GM12872 (cell line): ENCODE data around the gene PIGB.

Experiments used
- CTCF ChIP-seq: IDR thresholded peaks from 3 replicates; pipeline ENCODE4 v1.5.1; 2011; ENCODE audit warnings: low read depth, mild to moderate bottlenecking, low read length, moderate library complexity; ENCODE audit not compliant: insufficient read depth

The PIGB gene

DNA sequence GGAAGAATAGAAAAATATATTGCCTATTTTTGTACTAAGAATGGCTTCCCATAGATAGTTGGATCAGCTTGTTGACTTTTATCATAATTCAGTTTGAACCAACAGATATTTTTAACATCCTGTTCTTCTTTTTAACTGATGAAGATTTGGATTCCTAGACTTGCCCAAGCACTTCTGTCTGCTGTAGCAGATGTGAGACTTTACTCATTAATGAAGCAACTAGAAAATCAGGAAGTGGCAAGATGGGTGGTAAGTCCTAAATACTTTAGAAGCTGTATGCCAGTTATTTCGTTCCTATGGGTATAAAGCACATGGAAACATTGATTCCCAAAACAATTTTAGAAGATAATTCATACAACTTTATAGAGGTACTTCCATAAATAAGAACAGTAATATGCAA, 8.4 kb downstream of the PIGB start:
- TF ChIP-seq CTCF: no peak

GRCh38 chr15:55334371-55334770, 15.3 kb downstream of the PIGB start:
- TF ChIP-seq CTCF: no peak

- TF ChIP-seq CTCF: no peak
Observed at GRCh38 chr15:55334997-55335396, 16.0 kb downstream of the PIGB start.

GRCh38 chr15:55337160-55337559, 18.1 kb downstream of the PIGB start:
- no peak for TF ChIP-seq CTCF

- TF ChIP-seq CTCF: no peak
Observed at GRCh38 chr15:55343168-55343567, 24.1 kb downstream of the PIGB start.

- no peak for TF ChIP-seq CTCF
Observed at GRCh38 chr15:55344206-55344605, 25.2 kb downstream of the PIGB start.

- TF ChIP-seq CTCF: no peak
Observed at GRCh38 chr15:55348281-55348778, 29.3 kb downstream of the PIGB start.

DNA sequence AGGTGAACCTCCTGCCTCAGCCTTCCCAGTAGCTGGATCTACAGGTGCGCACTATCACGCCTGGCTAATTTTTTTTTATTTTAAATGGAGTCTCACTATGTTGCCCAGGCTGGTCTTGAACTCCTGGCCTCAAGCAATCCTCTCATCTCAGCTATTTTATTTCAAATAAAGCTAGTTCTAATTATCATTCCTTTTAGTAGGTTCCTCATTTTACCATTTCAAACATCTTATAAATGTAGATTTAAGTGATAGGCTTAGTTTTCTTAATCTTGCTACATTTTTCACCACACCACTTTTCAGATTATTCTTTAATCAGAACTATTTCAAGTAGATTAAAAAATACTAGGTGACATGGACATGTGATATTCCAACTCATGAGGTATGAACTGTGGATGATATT, 30.3 kb downstream of the PIGB start:
- TF ChIP-seq CTCF: no peak
